ENCODE results near the gene IFNB1. TPM values are rescaled to one million over a fixed set of nuclear protein-coding genes. Genes with fewer than 3 reads are reported as not detected.

The IFNB1 gene
- total RNA-seq: not detected

DNA sequence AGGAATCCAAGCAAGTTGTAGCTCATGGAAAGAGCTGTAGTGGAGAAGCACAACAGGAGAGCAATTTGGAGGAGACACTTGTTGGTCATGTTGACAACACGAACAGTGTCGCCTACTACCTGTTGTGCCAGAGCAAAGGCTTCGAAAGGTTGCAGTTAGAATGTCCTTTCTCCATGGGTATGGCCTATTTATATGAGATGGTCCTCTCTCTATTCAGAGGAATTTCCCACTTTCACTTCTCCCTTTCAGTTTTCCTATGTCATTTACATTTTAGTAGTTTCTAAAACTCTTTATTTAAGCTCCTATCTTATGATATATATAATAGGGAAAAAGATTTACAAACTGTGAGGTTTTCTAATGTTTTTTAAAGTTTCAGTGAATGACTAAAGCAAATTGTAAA is at the start of gene IFNB1:
Gene IFNB1, minus strand, starts transcription at position 162 of the 400 bp plus-strand sequence. Its CDS starts 73 bp downstream, at position 89.
- H3K27ac ChIP-seq: no peak within 1 kb of the TSS
- no peaks in the 10 kb centered on the region for H3K27me3 ChIP-seq
- H3K36me3 ChIP-seq: no peaks in the 10 kb centered on the region
- no peaks in the 10 kb centered on the region for H3K9me3 ChIP-seq
- no peak within 1 kb of the TSS for H3K4me3 ChIP-seq
- intact Hi-C loops (cut with DNase I): no loop called here
- TF ChIP-seq POLR2A (IDR thresholded peaks at IDR 0.05): no peak
- DNase-seq (ENCODE audit: extremely low spot score in 2 of 2): no peak
- no peaks in the 10 kb centered on the region for H3K4me1 ChIP-seq

DNA sequence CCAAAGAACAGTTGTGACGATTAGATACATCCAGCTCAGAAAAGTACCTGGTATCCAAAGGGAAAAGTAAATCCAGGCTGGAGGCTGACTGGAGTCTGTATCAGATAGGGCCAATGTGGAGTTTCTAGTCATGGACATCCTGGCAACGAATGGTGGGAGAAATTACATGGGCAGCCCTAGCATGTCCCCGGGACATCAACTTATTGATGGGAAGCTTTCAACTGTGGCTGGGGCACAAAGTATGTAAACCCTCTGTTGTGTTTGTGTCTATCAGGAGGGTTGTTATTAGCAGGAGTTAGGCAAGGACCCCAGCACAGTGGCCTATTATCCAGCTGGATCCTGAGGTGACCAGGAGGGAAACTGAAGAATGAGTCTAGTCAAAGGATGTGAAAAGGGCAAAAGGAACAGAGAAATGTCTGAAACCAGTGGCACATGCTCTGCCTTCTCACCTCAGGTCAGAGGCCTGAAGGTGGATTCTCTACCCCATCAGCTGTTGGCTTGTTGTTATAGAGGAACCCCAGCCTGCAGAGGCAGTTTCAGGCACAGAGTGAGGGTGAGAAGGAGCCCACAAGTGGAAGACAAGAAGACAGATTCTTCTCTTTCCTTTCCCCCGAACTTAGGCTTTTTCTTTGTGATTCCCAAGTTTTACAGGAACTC is 44.0 kb upstream of the IFNB1 start:
- H3K4me1 ChIP-seq: no peaks in the 10 kb centered on the region
- no peaks in the 10 kb centered on the region for H3K36me3 ChIP-seq
- no peak overlapping the region for H3K27ac ChIP-seq
- intact Hi-C loops (cut with DNase I): no loop called here
- TF ChIP-seq, protein P1, sequence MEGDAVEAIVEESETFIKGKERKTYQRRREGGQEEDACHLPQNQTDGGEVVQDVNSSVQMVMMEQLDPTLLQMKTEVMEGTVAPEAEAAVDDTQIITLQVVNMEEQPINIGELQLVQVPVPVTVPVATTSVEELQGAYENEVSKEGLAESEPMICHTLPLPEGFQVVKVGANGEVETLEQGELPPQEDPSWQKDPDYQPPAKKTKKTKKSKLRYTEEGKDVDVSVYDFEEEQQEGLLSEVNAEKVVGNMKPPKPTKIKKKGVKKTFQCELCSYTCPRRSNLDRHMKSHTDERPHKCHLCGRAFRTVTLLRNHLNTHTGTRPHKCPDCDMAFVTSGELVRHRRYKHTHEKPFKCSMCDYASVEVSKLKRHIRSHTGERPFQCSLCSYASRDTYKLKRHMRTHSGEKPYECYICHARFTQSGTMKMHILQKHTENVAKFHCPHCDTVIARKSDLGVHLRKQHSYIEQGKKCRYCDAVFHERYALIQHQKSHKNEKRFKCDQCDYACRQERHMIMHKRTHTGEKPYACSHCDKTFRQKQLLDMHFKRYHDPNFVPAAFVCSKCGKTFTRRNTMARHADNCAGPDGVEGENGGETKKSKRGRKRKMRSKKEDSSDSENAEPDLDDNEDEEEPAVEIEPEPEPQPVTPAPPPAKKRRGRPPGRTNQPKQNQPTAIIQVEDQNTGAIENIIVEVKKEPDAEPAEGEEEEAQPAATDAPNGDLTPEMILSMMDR (IDR thresholded peaks at IDR 0.05): no peak
- TF ChIP-seq POLR2AphosphoS5 (IDR thresholded peaks at IDR 0.05; ENCODE audit: insufficient read depth in 1 of 2, low read depth in 1 of 2) (no peak), POLR2A (IDR thresholded peaks at IDR 0.05) (no peak)
- no peak for DNase-seq (ENCODE audit: extremely low spot score in 2 of 2)
- H3K27me3 ChIP-seq: no peaks in the 10 kb centered on the region
- H3K4me3 ChIP-seq: no peak overlapping the region
- H3K9me3 ChIP-seq: no peaks in the 10 kb centered on the region

DNA sequence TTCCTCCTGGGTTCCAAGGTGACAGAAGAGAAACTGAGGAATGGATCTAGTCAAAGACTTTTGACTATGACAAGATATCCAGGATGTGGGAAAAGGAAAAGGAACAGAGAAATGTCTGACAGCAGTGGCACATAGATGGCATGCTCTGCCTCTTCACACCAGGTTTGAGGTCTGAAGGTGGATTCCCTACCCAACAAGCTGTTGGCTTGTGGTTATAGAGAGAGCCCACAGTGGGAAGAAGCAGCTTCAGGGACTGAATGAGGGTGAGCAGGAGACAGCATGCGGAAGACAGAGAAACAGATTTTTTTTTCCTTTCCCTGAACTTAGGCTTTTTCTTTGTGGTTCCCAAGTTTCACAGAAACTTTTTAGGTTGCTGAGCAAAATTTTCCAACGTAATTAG is 43.3 kb upstream of the IFNB1 start:
- Histone ChIP-seq H3K4me3 (no peak overlapping the region), H3K36me3 (no peaks in the 10 kb centered on the region), H3K27me3 (no peaks in the 10 kb centered on the region), H3K27ac (no peak overlapping the region), H3K9me3 (no peaks in the 10 kb centered on the region), H3K4me1 (no peaks in the 10 kb centered on the region)
- TF ChIP-seq POLR2AphosphoS5 (IDR thresholded peaks at IDR 0.05; ENCODE audit: insufficient read depth in 1 of 2, low read depth in 1 of 2): no peak
- TF ChIP-seq, protein P1 (IDR thresholded peaks at IDR 0.05): no peak
- no peak for TF ChIP-seq POLR2A (IDR thresholded peaks at IDR 0.05)
- no peak for DNase-seq (ENCODE audit: extremely low spot score in 2 of 2)
- intact Hi-C loops (cut with DNase I): no loop called here

DNA sequence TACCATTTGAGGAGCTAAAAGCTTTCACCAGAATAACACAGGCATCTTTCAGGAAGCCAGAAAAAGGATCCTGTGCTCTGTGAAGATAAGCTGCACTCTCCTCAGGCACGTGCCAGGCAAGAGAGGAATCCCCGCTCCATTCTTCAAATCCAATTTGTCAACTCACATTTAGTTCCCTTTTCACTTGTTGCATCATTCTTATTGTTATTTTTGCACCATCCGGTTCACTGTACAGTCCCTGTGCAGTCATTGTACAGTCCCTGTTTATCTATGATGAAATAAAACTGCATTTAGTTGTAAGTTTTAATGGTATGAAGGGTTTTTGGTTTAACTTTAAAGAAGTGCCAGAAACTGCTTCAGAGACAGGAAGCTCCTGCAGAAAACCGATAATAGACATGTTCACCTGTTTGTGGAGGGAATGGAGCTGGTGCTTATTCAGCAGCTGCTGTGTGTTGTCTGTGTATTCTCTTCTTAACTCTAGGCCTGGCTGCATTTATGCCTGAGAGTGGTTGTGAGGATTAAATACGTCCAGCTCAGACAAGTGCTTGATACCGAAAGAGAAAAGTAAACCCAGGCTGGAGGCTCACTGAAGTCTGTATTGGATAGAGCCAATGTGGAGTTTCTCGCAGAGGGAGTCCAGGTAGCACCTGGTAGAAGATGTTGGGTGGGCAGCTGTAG is 41.5 kb upstream of the IFNB1 start:
- intact Hi-C loops (cut with DNase I): loop anchor here (10.0 kb wide), 1 partner anchor 234 kb away; no protein-coding TSS in a partner anchor
- no peak for TF ChIP-seq POLR2AphosphoS5 (IDR thresholded peaks at IDR 0.05; ENCODE audit: insufficient read depth in 1 of 2, low read depth in 1 of 2)
- no peak for TF ChIP-seq POLR2A (IDR thresholded peaks at IDR 0.05)
- TF ChIP-seq, protein P1 (IDR thresholded peaks at IDR 0.05): no peak

DNA sequence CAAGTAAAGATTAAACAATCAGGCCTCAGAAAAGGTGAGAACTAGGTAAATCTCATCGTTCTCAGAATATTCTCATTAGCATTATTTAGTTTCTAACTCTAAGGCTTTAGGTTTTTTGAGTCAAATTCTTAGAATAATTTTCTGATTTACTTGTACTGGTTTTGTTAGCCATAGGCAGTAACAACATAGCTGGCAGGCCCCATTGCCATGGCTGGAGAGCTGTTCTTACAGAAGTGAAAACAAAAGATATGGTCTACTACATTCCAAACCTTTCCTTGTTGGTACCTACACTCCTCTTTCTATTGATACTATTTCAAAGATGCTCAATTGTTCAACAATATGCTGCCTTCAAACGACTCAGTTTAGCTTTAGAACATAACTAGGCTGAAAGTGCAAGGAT is 36.6 kb upstream of the IFNB1 start:
- no peak for DNase-seq (ENCODE audit: extremely low spot score in 2 of 2)

More for the DNA sequence above, 41.5 kb upstream of the IFNB1 start:
- H3K27me3 ChIP-seq: no peaks in the 10 kb centered on the region
- no peak overlapping the region for H3K4me3 ChIP-seq
- H3K36me3 ChIP-seq: no peaks in the 10 kb centered on the region
- H3K4me1 ChIP-seq: no peaks in the 10 kb centered on the region
- no peak for DNase-seq (ENCODE audit: extremely low spot score in 2 of 2)
- no peaks in the 10 kb centered on the region for H3K9me3 ChIP-seq
- H3K27ac ChIP-seq: no peak overlapping the region

More for the DNA sequence above, 36.6 kb upstream of the IFNB1 start:
- no peaks in the 10 kb centered on the region for H3K27me3 ChIP-seq
- no peaks in the 10 kb centered on the region for H3K4me1 ChIP-seq
- no peaks in the 10 kb centered on the region for H3K36me3 ChIP-seq
- no peak overlapping the region for H3K4me3 ChIP-seq
- TF ChIP-seq POLR2A (IDR thresholded peaks at IDR 0.05): no peak
- no peak for TF ChIP-seq POLR2AphosphoS5 (IDR thresholded peaks at IDR 0.05; ENCODE audit: insufficient read depth in 1 of 2, low read depth in 1 of 2)
- TF ChIP-seq, protein P1 (IDR thresholded peaks at IDR 0.05): no peak
- no peaks in the 10 kb centered on the region for H3K9me3 ChIP-seq
- intact Hi-C loops (cut with DNase I): loop anchor here (5.0 to 10.0 kb wide), 2 partner anchors 230 to 1192 kb away; no protein-coding TSS in a partner anchor
- H3K27ac ChIP-seq: no peak overlapping the region
